Central memory CD8-positive, alpha-beta T cell (primary cell): ENCODE measurements around the gene SGK2.

Source experiments
- ATAC-seq: fragments of 150-1000 bp; cut with Tn5 transposase; replicated peaks from 2 replicates; pipeline ENCODE4 v1.10.0; 2022; ENCODE audit warnings: mild to moderate bottlenecking, moderate FRiP score, moderate number of reproducible peaks; ENCODE audit not compliant: poor library complexity, severe bottlenecking; ENCODE audit errors: extremely low read depth
- DNase-seq, 2 donors: peaks; one replicate each; pipeline ENCODE4 v3.0.0; 2021; ENCODE audit warnings: low spot score in 2 of 2
- H3K27ac Mint-ChIP-seq: one replicate; pipeline ENCODE4 v1.8.0; 2022; ENCODE audit warnings: low read depth, mild to moderate bottlenecking, moderate library complexity, mixed read lengths
- H3K27me3 Mint-ChIP-seq: one replicate; pipeline ENCODE4 v1.8.0; 2022; ENCODE audit warnings: mixed read lengths
- H3K36me3 Mint-ChIP-seq: one replicate; pipeline ENCODE4 v1.8.0; 2022; ENCODE audit warnings: mild to moderate bottlenecking, moderate library complexity, mixed read lengths; ENCODE audit not compliant: insufficient read depth
- H3K4me1 Mint-ChIP-seq: one replicate; pipeline ENCODE4 v1.8.0; 2022; ENCODE audit warnings: mixed read lengths
- H3K4me3 Mint-ChIP-seq: one replicate; pipeline ENCODE4 v1.8.0; 2022; ENCODE audit warnings: mild to moderate bottlenecking, moderate library complexity, mixed read lengths
- H3K9me3 Mint-ChIP-seq: one replicate; pipeline ENCODE4 v1.8.0; 2022; ENCODE audit warnings: mixed read lengths

Gene SGK2

GRCh38 chr20:43539975-43540672 lies 18.7 kb upstream of the SGK2 start:
- ATAC-seq (no peak), DNase-seq (no peak)
- no peak overlapping the region for H3K27ac Mint-ChIP-seq
- H3K27me3 Mint-ChIP-seq = no peaks in the 10 kb centered on the region
- no peaks in the 10 kb centered on the region for H3K9me3 Mint-ChIP-seq
- no peaks in the 10 kb centered on the region for H3K4me1 Mint-ChIP-seq
- H3K4me3 Mint-ChIP-seq = no peak overlapping the region
- H3K36me3 Mint-ChIP-seq = peaks cover 6% of the 10 kb centered on the region

DNA sequence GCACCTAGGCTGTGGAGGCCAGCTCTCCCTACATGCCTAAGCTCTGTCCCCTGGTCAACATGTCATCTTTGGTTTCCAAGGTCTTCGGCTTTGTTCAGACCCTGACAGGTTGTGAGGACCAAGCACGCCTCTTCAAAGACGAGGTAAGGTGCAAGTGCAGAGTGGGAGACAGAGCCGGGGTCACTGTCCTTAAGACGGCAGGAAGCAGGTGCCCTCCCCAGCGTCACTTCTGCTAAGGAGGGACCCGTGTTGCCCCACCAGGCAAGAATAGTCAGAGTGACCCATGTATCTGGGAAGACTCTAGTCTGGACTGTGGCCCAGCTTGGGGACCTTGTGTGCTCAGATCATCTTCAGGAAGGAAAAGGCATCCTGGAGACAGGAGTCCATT lies 18.2 kb upstream of the SGK2 start:
- Mint-ChIP-seq H3K9me3 (no peaks in the 10 kb centered on the region), H3K27me3 (no peaks in the 10 kb centered on the region), H3K4me1 (no peaks in the 10 kb centered on the region), H3K4me3 (no peak overlapping the region), H3K27ac (no peak overlapping the region), H3K36me3 (peaks cover 5% of the 10 kb centered on the region)
- ATAC-seq (no peak), DNase-seq (no peak)

- DNase-seq (no peak), ATAC-seq (no peak)
- H3K27me3 Mint-ChIP-seq = no peaks in the 10 kb centered on the region
- no peak overlapping the region for H3K4me3 Mint-ChIP-seq
- H3K4me1 Mint-ChIP-seq = no peaks in the 10 kb centered on the region
- H3K36me3 Mint-ChIP-seq = peaks cover 4% of the 10 kb centered on the region
- H3K27ac Mint-ChIP-seq = no peak overlapping the region
- H3K9me3 Mint-ChIP-seq = no peaks in the 10 kb centered on the region
Observed at GRCh38 chr20:43541214-43541613, 17.6 kb upstream of the SGK2 start.

DNA sequence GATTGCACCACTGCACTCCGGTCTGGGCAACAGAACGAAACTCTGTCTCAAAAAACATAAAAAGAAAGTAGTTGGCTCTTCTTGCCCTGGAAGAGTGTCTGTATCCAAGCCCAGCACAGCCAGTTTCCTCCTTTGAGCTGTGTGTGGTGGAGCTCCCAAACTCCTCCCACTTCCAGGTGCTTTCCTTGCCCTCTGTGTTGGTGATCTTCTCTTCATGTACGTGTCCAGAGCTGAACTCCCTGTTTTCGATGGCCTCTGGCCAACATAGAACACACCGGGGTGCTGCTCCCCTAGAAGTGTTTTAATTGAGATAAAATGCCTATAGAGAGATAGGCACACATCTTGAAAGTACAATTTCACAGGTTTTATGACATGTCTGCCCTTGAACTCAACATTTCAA lies 16.7 kb upstream of the SGK2 start:
- H3K4me3 Mint-ChIP-seq = no peak overlapping the region

DNA sequence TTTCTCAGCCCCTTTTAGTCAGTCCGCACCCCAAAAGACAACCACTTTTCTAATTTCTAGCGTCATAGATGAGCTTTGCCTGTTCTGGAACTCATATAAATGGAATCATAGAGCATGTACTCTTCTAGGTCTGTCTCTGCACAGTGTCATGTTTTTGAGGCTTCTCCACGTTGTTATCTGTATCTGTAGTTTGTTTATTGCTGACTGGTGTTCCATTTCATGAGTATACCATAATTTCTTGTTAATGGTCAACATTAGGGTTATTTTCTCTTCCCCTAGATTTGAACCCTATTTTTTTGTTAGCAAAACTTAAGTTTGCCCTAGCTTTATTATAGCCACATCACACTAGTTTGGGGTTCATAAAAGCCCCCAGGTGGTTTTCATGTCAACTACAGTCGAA lies 16.2 kb upstream of the SGK2 start:
- no peak overlapping the region for H3K27ac Mint-ChIP-seq
- H3K4me3 Mint-ChIP-seq = no peak overlapping the region
- peaks cover 4% of the 10 kb centered on the region for H3K36me3 Mint-ChIP-seq
- H3K27me3 Mint-ChIP-seq = no peaks in the 10 kb centered on the region
- ATAC-seq = no peak
- DNase-seq = no peak
- no peaks in the 10 kb centered on the region for H3K9me3 Mint-ChIP-seq
- no peaks in the 10 kb centered on the region for H3K4me1 Mint-ChIP-seq

More for the DNA sequence above, 16.7 kb upstream of the SGK2 start:
- H3K27me3 Mint-ChIP-seq = no peaks in the 10 kb centered on the region
- DNase-seq = no peak
- no peak overlapping the region for H3K27ac Mint-ChIP-seq
- no peaks in the 10 kb centered on the region for H3K9me3 Mint-ChIP-seq
- peaks cover 4% of the 10 kb centered on the region for H3K36me3 Mint-ChIP-seq
- no peak for ATAC-seq
- H3K4me1 Mint-ChIP-seq = no peaks in the 10 kb centered on the region

DNA sequence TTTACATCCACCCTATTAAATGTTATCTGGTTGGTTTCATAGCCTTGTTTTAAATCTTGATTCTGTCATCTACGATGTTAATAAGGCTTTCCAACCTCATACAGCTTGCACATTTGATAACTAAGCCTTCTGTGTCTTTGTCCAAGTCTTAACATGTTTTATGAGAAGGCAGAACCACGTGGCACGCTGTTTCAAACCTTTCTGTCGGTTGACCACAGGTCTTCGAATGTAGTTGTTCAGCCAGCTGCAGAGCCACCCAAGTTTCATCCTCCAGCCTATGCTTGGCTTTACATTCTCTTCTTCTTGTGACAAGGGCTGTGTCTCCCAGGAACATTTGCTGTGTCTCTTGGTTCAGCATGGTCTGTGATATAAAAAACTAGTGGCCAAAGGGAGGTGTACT lies 15.7 kb upstream of the SGK2 start:
- no peak for DNase-seq
- H3K27ac Mint-ChIP-seq = no peak overlapping the region
- ATAC-seq = no peak
- H3K9me3 Mint-ChIP-seq = no peaks in the 10 kb centered on the region
- no peaks in the 10 kb centered on the region for H3K4me1 Mint-ChIP-seq
- H3K36me3 Mint-ChIP-seq = peaks cover 4% of the 10 kb centered on the region
- no peak overlapping the region for H3K4me3 Mint-ChIP-seq
- H3K27me3 Mint-ChIP-seq = no peaks in the 10 kb centered on the region

DNA sequence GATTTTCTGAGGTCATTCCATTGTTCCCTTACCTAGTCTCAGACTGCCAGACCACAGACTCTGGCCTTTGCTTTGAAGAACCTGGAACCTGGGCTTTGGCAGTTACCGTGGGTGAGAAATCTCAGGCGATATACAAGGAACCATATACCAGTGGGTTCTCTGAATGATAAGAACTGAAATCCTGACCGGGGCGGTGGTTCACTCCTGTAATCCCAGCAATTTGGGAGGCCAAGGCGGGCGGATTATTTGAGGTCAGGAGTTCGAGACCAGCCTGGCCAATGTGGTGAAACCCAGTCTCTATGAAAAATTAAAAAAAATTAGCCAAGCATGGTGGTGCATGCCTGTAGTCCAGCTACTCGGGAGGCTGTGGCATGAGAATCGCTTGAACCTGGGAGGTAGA lies 14.3 kb upstream of the SGK2 start:
- Mint-ChIP-seq H3K4me1 (no peaks in the 10 kb centered on the region), H3K4me3 (no peak overlapping the region), H3K27me3 (no peaks in the 10 kb centered on the region), H3K36me3 (peaks cover 3% of the 10 kb centered on the region), H3K27ac (no peak overlapping the region), H3K9me3 (no peaks in the 10 kb centered on the region)
- ATAC-seq (no peak), DNase-seq (no peak)

GRCh38 chr20:43545837-43546578 lies 12.8 kb upstream of the SGK2 start:
- H3K4me3 Mint-ChIP-seq = no peak overlapping the region
- H3K36me3 Mint-ChIP-seq = peaks cover 3% of the 10 kb centered on the region
- H3K27ac Mint-ChIP-seq = no peak overlapping the region
- no peak for DNase-seq
- H3K27me3 Mint-ChIP-seq = no peaks in the 10 kb centered on the region
- ATAC-seq = no peak
- no peaks in the 10 kb centered on the region for H3K9me3 Mint-ChIP-seq
- no peaks in the 10 kb centered on the region for H3K4me1 Mint-ChIP-seq

GRCh38 chr20:43548273-43548880 lies 10.4 kb upstream of the SGK2 start:
- DNase-seq (no peak), ATAC-seq (no peak)
- no peak overlapping the region for H3K4me3 Mint-ChIP-seq
- H3K36me3 Mint-ChIP-seq = peaks cover 3% of the 10 kb centered on the region
- no peaks in the 10 kb centered on the region for H3K9me3 Mint-ChIP-seq
- no peaks in the 10 kb centered on the region for H3K4me1 Mint-ChIP-seq
- no peak overlapping the region for H3K27ac Mint-ChIP-seq
- no peaks in the 10 kb centered on the region for H3K27me3 Mint-ChIP-seq

- Mint-ChIP-seq H3K27ac (no peak overlapping the region), H3K4me1 (no peaks in the 10 kb centered on the region), H3K4me3 (no peak overlapping the region), H3K27me3 (no peaks in the 10 kb centered on the region), H3K36me3 (peaks cover 2% of the 10 kb centered on the region), H3K9me3 (no peaks in the 10 kb centered on the region)
- DNase-seq = no peak
- no peak for ATAC-seq
Observed at GRCh38 chr20:43549416-43550065, 9.3 kb upstream of the SGK2 start.

DNA sequence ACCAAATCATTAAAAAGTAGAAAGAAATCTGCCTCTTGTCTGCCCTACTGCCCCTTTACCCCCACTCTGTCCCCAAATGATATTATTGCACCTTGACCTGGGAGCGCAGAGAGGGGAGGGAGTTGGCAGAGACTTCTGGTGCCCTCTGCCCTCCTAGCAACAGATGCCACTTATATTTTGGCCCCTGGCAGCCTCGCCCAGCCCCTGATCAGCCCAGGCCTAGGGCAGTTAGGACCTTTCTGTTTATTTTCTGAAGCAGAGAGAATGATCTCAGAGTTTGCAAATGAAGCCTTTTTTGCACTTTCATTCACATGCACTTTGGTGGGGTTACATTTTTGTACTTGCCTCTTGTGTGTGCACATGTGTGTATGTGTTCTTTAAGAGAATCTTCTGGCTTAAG lies 8.4 kb upstream of the SGK2 start:
- Mint-ChIP-seq H3K27ac (no peak overlapping the region), H3K4me1 (no peaks in the 10 kb centered on the region), H3K36me3 (peaks cover 2% of the 10 kb centered on the region), H3K27me3 (no peaks in the 10 kb centered on the region), H3K4me3 (no peak overlapping the region), H3K9me3 (no peaks in the 10 kb centered on the region)
- DNase-seq = no peak
- ATAC-seq = no peak

DNA sequence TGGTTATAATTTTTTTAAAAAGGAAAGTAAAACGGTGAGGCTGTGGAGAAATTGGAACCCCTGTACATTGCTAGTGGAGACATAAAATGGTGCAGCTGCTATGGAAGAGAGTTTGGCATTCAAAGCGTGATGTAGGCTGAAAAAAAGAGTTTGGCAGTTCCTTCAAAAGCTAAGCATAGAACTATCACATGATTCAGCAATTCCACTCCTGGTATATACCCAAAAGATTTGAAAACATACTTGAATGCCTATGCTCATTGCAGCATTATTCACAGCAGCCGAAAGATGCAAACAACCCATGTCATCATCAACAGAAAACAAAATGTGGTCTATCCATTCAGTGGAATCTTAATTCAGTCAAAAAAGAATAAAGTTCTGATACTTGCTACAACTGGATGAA lies 4.5 kb upstream of the SGK2 start:
- Mint-ChIP-seq H3K9me3 (no peaks in the 10 kb centered on the region), H3K27ac (no peak overlapping the region), H3K27me3 (no peaks in the 10 kb centered on the region), H3K4me1 (no peaks in the 10 kb centered on the region), H3K36me3 (no peaks in the 10 kb centered on the region), H3K4me3 (no peak overlapping the region)
- ATAC-seq (no peak), DNase-seq (no peak)
